Fibroblast of skin of left quadriceps (primary cell): ENCODE results near the gene LEMD3.

ENCODE experiments used
- DNase-seq, 2 experiments: peaks; one replicate each; pipeline ENCODE4 v3.0.0-alpha.2; 2013; ENCODE audit warnings: low read depth in 2 of 2

The LEMD3 gene

DNA sequence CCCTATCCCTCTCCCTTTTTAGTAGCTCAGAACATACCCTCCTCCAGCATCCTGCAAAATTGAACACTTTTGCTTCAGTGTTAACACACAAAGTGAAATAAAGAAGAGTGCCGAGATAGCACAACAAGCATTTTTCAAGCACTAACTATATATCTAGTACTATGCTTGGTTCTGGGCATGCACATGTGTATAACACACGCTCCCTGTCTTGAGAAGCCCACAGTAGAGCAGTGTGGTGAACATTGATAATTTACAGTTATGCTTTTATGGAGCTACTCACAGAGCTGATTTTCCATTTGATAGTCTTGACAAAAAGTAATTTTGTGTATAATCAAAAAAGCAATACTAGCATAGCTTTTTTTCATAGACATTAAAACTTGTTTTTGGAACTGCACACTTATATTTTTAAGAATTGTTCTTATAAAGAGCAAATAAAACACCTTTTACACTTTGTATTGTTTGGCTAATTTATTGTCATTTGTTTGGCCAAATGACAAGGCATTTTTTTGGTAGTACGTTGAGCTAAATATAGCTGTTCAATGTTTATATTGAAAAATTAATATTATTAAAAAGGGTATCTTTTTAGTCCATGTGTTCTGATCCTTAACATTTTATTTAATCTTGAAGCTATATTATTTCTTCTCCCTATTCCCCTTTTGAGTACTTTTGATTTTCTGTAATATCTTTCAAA, 39.7 kb downstream of the LEMD3 start:
- no peak for DNase-seq

DNA sequence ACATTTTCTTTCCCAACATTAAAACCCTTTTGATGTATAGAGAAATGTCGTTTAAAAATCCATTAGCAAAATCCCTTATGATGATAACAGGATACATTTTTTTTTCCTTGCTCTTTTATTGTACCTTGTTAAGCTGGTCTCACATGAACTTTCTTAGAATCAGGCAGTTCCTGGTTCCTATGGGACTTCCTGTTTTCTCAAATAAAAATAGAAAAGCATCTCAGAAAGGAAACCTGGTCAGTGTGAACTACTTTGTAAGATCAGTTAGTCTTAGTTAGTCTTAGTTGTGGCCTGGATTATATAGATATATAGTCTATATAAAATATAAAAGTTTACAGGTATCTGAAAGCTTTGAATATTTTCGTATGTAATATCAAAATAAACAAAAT, 40.3 kb downstream of the LEMD3 start:
- no peak for DNase-seq

DNA sequence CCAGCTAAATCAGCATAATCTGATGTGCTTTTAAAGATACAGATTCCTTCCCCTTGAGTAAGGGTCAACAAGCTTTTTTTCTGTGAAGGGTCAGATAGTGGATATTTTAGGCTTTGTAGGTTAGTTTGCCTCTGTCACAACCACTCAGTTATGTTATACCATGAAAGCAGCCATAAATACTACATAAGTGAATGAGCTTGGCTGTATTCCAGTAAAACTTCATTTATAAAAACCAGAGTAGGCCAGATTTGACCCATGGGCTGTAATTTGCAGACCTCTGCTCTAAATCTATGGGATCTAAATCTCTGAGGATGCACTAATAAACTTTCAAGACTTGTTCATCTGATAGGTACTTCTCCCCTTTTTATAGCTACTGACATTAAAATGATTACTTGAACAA, 47.7 kb downstream of the LEMD3 start:
- no peak for DNase-seq

DNA sequence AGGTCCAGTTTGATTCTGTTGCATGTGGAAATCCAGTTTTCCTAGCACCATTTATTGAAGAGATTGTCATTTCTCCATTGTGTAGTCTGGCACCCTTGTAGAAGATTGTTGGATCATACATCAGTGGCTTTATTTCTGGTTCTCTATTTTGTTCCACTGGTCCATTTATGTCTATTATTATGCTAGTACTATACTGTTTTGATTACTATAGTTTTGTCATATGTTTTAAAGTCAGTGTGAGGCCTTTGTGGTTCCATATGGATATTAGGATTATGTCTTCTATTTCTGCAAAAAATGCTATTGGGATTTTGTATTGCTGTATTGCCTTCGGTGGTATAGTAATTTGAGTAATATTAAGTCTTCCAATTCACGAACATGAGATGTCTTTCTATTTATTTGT, 51.4 kb downstream of the LEMD3 start:
- no peak for DNase-seq

DNA sequence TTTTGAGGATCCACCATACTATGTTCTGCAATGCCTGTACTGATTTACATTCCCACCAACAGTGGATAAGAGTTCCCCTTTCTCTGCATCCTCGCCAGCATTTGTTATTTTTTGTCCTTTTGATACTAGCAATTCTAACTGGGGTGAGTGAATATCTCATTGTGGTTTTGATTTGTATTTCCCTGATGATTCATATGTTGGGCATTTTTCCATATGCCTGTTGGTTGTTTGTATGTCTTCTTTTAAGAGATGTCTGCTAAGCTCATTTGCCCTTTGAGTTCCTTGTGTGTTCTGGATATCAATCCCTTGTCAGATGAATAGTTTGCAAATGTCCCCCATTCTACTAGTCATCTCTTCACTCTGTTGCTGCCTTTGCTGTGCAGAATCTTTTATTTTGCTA, 60.1 kb downstream of the LEMD3 start:
- peak; percentile 23 to 33 for DNase-seq

DNA sequence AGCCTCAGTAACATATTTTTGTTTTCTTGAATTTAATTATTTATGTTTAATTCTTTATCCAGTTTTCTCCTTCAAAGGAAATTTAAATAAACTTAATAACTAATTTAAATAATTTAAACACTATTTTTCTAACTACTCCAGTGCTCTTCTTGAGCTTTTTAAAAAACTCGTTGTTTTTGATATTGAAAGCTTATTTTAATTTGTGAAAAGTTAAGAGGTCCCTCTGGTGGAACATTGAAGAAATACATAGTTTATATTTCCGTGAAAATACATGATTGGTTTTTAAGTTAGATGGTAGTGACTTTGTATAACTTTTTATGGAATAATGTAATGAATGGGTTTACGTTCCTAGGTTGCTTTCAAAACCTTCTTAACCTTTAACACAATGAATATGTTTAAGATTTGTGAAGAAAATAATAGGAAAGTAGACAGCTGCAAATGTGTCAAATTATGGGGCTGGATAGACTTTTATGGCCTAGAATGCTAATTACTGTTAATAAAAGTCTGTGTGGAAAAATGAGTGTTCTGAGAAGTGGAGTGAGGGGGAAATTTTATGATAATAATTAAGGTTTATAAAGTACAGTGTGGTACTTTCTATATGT, 63.2 kb downstream of the LEMD3 start:
- DNase-seq: peak in 1 of 2 experiments; percentile 7

DNA sequence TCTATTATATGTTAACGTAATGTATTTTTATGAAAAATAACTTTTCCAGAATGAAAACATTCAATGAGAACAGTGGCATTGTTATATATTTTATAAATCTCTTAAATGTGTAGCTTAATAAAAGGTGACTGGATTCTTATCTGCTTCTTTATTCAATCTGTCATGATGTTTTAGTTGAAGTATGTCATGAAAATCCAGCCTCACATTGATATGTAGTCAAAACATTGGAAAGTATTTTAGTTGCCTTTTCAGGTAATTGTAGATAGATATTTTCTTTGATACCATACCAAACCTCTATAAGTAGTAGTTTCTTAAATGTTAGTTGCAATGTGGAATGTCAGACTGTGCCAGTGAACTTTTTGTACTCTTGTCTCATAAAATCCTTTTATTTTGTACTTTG, 67.8 kb downstream of the LEMD3 start:
- DNase-seq: no peak

DNA sequence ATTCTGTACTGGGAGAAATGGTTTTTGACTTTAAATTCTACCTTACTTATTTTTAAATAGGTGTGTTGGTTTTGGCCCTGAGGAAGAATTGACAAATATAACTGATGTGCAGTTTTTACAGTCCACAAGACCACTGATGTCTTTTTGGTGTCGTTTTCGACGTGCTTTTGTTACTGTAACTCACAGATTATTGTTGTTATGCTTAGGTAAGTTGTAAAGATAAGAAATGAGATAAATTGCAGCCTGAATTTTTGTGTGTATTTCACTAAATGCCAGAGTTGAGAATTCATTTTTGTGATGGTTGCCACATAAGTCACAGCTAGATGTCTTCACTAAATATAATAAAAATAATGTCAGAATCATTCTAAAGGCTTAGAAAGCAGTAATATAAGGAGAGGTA, 69.2 kb downstream of the LEMD3 start:
- no peak for DNase-seq

DNA sequence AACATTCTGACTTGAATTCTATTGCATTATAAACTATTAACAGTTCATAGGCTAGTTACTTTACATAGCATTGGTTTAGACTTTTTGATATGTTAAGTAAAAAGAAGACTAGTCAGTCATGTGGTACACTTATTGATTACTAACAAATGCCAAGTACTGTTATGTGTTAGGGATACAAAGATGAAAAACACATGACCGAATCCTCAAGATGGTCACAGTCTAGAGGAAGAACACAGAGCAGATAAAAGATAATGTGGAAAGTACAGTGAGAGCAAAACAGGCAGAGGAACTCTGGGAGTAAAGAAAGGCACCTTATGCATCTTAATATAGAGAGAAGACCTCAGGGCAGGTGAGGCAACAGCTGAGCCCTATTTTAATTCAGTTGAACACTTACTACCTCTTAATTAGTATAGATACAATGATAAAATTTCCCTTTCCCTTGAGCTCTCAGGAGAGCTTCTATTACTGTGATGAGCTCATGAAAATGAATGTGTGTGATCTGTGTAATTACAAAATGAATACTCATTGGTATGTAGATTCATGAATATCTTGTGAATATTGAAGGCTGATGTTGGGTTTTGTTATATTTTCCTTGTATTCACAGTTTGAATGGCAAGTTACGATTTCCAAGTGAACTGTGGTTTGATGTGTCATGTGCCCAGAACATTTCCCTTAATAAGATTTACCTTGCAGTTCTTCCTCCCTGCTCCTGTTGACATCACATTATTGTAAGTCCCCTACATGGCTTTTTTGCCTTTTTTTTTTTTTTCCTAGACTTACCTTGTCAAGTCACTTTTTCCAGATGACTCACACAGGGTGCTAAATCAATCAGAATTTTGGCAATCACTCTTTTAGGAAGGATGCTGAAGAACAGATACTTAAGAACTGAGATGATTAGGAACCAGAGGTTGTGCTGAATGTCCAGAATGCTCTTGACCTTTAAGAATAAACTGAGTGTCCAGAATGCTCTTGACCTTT, 79.6 kb downstream of the LEMD3 start:
- no peak for DNase-seq

DNA sequence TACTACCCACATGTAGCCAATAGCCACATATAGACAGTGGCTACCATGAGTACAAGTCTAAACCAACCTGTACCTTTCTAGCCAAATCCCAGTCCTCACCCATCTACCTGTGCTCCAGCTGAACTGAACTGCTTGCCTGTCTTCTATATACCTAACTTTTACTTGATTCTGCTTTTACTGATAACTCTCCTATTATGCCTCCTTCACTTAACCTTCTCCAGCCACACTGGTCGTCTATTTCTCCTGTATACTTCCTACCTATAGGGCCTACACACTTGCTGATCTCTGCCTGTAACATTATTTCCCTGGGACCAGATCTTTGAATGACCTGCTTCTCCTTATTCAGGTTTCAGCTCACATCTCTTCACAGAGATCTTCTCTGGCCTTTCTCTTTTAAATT, 83.1 kb downstream of the LEMD3 start:
- DNase-seq: no peak

DNA sequence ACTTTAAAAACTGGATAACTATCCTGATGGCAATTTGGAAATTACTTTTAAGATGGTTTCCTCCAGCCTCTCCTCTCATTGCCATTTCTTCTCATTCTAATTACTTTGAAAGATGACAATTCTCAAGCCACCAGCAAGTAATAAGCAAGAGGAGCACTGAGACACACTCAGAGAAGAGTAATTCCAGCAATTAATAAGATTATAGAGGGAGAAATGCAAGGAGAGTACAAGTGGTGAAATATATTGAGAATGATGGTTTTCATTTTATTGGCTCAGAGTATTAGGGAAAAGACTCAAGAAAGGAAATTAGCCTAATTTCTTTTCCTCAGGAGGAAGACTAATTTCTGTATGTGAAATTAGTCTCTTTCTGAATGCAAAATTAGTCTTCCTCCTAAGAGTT, 88.6 kb downstream of the LEMD3 start:
- DNase-seq: no peak

DNA sequence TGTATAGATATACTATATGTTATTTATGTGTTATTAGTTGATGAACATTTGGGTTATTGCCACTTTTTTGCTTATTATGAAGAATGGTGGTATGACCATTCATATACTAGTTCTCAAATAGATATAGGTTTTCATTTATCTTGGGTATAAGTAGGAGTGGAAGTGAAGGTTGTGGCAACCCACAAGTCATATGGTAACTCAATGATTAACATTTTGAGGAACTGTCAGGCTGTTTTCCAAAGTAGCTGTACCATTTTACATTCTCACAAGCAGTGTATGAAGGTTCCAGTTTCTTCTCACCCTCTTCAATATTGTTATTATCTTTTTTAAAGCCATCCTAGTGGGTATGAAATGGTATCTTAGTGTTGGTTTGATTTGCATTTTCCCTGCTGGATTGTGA, 90.1 kb downstream of the LEMD3 start:
- no peak for DNase-seq

DNA sequence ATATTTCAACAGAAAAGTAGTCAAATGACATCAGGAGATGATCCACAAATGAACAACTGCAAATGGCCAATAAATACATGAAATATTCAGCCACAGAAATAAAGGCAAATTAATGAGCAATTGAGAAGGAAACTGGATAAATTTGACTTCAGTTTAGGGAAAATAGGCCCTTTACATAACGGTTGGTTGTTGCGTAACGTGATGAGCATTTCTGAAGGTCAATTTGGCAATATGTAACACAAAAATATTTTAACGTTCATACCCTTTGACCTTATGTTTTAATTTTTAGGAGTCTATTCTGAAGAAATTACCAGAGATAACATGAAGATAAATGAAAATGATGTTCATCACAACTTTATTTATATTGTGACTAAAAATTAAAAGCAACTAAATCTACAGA, 94.4 kb downstream of the LEMD3 start:
- DNase-seq: no peak

DNA sequence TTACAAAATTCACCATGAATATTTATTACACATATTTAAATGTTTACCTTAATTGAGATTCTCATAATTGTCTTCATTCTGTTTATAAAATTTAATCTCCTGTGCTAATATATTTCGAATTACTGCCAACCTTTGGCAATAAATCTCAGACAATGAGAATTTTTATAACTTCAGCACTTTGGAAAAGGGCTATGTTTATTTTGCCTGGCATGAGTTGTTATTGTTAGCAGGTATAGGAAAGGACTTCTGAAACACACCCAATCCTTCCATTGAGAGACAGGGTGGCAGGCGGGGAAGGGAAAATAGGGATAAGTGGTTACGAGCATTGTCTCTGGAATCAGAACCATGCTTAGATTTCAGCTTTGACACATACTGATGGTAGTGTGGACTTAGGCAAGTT, 97.0 kb downstream of the LEMD3 start:
- no peak for DNase-seq

DNA sequence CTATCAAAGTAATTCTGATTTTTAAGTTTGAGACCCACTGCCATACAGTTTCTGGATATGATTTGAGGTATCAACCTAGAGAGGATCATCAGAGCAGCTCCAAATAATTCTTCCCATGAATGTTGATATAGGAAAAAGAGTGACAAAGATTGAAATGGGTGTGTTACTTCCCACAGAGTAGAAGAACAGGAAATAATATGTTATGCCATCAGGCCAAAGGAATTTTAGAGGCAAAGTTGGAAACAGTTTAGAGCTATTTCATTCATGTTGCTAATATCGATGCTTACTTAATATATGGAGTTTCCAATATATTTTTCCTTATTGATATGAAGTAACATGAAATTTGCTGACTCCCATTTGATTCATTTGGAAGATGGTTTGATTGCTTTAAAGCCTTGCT, 100.2 kb downstream of the LEMD3 start:
- DNase-seq: no peak

DNA sequence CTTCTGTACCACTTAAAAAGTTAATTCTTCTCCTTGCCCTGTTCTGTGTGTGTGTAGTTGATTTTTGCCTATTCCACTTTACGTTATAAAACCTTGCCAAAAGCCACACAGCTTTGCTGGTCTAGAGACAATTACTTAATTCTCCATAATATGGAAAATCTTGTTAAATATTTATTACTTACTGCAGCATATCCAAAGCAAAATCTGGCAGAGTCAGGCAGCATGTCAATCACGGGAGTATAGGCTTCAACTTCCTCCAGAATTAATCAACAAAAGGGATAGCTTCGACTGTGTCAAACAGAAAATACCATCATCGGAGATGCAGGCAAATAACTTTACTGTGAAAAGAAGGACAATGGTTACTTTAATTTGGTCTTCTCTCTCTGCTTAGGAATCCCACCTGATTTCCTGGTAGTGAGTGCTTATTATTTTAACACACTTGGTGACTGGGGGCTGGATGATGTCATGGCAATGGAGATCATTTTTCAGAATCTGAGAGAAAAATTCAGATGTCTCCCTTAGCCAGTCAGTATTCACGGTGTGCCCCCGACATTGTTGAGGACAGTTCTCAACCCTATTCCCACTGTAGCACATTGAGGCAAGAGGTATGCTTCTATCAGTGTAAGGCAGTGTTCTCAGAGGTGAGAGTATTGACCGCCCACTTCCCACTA, 105.4 kb downstream of the LEMD3 start:
- DNase-seq: no peak

DNA sequence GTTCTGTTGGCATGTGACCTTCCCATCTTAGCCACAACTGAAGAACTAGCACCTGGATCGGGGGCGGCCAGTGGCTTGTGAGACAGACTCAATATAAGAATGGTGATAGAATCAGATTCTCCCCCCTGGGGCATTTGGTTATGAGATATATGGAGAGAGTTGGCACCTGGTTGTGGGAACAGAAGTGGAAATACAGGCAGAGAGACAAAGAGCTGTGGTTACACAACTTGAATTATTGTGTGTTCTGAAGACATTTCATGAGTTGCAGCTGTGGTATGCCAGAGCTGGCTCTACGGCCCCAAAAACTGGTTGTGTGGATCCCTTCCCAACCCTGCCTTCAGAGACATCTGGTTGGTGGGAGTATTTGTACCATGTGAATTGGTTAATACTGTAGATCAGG, 106.2 kb downstream of the LEMD3 start:
- DNase-seq: no peak

DNA sequence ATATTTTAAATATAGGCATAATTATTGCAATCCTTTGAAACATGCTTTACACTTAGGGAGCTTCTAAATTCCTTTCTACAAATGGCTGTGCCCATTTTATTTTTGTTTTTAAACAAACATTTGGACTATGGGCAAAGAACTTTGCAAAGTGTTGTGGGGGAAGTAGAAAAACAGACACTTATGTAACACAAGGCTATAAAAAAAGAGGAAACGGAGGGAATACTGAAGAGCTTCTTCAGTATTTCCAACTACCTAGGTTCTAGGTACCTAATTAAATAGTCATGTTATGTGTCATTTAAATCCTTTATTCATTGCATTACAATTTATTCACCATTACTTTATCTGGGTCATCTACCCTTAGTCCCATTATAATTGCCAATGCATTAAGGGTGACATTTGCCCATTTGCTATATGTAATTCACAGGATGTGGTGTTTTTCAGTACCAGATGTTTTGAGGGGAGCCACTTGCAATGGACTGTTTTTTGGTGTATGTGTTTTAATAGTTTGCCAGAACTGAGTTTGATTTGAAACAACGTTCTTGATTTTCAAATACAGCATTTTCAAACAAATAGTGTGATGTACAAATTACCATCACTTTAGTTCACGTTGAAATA, 107.6 kb downstream of the LEMD3 start:
- no peak for DNase-seq

DNA sequence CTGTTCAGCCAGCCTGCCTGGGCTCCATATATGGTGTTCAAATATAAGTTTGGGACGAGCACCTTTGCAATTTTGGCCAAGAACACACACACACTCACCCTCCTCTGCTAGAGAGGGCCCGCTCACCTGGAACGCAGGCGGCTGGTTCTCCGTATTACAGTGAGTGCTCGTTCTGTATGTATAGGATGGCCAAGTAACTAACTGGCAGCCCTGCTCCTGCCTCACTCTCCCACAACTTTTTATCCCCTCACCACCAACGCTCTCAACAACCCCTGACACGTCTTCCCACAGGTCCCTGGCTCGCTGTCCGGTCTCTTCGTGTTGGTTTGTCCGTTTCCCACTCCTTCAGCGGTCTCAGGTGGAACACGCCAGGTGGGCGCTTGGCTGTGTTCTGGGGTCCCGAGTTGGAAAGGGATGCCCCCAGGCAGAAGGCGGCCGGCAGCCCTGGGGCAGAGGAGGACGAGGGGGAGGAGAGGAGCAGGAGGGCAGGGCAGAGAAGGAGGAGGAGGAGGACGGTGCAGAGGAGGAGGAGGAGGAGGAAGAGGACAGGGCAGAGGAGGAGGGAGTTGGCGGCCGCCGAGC, 108.7 kb downstream of the LEMD3 start:
- no peak for DNase-seq

DNA sequence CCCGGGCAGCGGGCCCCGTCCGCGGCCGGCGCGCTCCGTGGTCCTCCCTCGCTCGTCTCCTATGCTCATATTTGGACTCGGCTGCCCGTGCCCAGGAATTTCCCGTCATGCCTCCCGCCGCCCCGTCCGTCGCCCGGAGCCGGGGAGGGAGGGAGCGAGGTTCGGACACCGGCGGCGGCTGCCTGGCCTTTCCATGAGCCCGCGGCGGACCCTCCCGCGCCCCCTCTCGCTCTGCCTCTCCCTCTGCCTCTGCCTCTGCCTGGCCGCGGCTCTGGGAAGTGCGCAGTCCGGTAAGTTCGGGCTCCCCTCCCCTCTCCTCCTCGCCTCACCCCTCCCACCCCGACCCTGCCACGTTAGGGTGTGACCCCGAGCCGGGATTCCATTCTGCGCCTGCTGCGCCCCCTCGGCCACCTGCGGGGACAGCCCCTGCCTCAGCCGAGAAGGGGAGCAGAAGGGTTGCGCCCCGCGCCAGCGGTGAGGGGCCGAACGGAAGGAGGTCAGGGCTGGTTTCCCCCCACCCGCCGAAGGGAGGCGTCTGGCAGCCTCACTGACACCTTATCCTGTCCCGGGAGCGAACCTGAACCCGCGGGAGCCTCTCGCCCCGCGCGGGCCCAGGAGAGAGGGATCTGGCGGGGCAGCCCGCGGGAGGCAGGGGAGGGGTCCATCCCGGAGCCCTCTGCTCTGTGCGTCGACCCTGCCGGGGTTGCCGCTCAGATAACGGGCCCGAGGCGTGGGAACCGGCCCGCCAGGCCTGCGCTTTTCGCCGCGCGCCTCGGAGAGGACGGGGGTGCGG, 109.4 kb downstream of the LEMD3 start, which contains the start of gene MSRB3:
Gene MSRB3, plus strand, starts transcription at position 108 of the 793 bp plus-strand sequence. CDS start 29,897 bp downstream, outside the sequence.
- peak; percentile 59 to 65 for DNase-seq
